ENCODE data around the gene PRKN.

Gene PRKN

GRCh38 chr6:162722226-162722625 lies 5.3 kb downstream of the PRKN start:
- Histone ChIP-seq H3K27me3 (ENCODE audit: control insufficient read depth in 1 of 2, insufficient read depth in 1 of 2, low read length in 2 of 2) (no peaks in the 10 kb centered on the region), H3K27ac (ENCODE audit: low read length, poor library complexity, severe bottlenecking) (no peak overlapping the region), H2BK120ac (ENCODE audit: low read depth, low read length) (no peak overlapping the region), H3K4me2 (ENCODE audit: low read length, poor library complexity, severe bottlenecking) (no peak overlapping the region), H4K91ac (ENCODE audit: low read length) (no peak overlapping the region), H2BK5ac (ENCODE audit: low read depth, low read length, poor library complexity, severe bottlenecking) (no peak overlapping the region), H3K4ac (ENCODE audit: low read depth in 1 of 2, low read length in 2 of 2) (no peak overlapping the region), H2AK5ac (ENCODE audit: low read length, severe bottlenecking) (no peak overlapping the region), H3K36me3 (ENCODE audit: control insufficient read depth in 1 of 2, insufficient read depth in 2 of 2, low read depth in 1 of 2, low read length in 2 of 2) (no peaks in the 10 kb centered on the region), H2BK15ac (ENCODE audit: low read depth, poor library complexity, severe bottlenecking) (no peak overlapping the region), H3K18ac (ENCODE audit: low read depth in 1 of 2, low read length in 2 of 2) (no peak overlapping the region), H3K9ac (ENCODE audit: low read length) (no peak overlapping the region), H3K79me1 (replicated peaks; ENCODE audit: low read length, poor library complexity, severe bottlenecking) (peaks cover 4% of the 10 kb centered on the region), H3K4me1 (ENCODE audit: control insufficient read depth, insufficient read depth, low read depth, low read length) (no peaks in the 10 kb centered on the region), H3K14ac (ENCODE audit: low read length in 2 of 2) (no peak overlapping the region), H4K8ac (ENCODE audit: low read length) (no peak overlapping the region), H3K9me3 (ENCODE audit: control insufficient read depth, low read length) (no peaks in the 10 kb centered on the region), H2BK12ac (ENCODE audit: low read length in 2 of 2) (no peak overlapping the region), H3K23ac (ENCODE audit: low read length in 2 of 2) (no peak overlapping the region), H3K4me3 (ENCODE audit: insufficient read depth in 1 of 2, low read depth in 1 of 2, low read length in 2 of 2) (no peak overlapping the region), H2AFZ (ENCODE audit: low read depth, low read length) (no peak overlapping the region)
- DNase-seq: no peak
- no CpG with 5 or more reads among the region's 2 CpGs for WGBS

GRCh38 chr6:162721404-162721687 lies 6.2 kb downstream of the PRKN start:
- no peak for DNase-seq
- Histone ChIP-seq H3K9me3 (ENCODE audit: control insufficient read depth, low read length) (no peaks in the 10 kb centered on the region), H3K18ac (ENCODE audit: low read depth in 1 of 2, low read length in 2 of 2) (no peak overlapping the region), H3K4me2 (ENCODE audit: low read length, poor library complexity, severe bottlenecking) (no peak overlapping the region), H3K4me1 (ENCODE audit: control insufficient read depth, insufficient read depth, low read depth, low read length) (no peaks in the 10 kb centered on the region), H4K91ac (ENCODE audit: low read length) (no peak overlapping the region), H2BK15ac (ENCODE audit: low read depth, poor library complexity, severe bottlenecking) (no peak overlapping the region), H2AFZ (ENCODE audit: low read depth, low read length) (no peak overlapping the region), H2BK12ac (ENCODE audit: low read length in 2 of 2) (no peak overlapping the region), H3K9ac (ENCODE audit: low read length) (no peak overlapping the region), H3K79me1 (replicated peaks; ENCODE audit: low read length, poor library complexity, severe bottlenecking) (peaks cover 4% of the 10 kb centered on the region), H3K36me3 (ENCODE audit: control insufficient read depth in 1 of 2, insufficient read depth in 2 of 2, low read depth in 1 of 2, low read length in 2 of 2) (no peaks in the 10 kb centered on the region), H3K4me3 (ENCODE audit: insufficient read depth in 1 of 2, low read depth in 1 of 2, low read length in 2 of 2) (no peak overlapping the region), H3K4ac (ENCODE audit: low read depth in 1 of 2, low read length in 2 of 2) (no peak overlapping the region), H3K23ac (ENCODE audit: low read length in 2 of 2) (no peak overlapping the region), H4K8ac (ENCODE audit: low read length) (no peak overlapping the region), H2AK5ac (ENCODE audit: low read length, severe bottlenecking) (no peak overlapping the region), H2BK5ac (ENCODE audit: low read depth, low read length, poor library complexity, severe bottlenecking) (no peak overlapping the region), H3K14ac (ENCODE audit: low read length in 2 of 2) (no peak overlapping the region), H2BK120ac (ENCODE audit: low read depth, low read length) (no peak overlapping the region), H3K27me3 (ENCODE audit: control insufficient read depth in 1 of 2, insufficient read depth in 1 of 2, low read length in 2 of 2) (no peaks in the 10 kb centered on the region), H3K27ac (ENCODE audit: low read length, poor library complexity, severe bottlenecking) (no peak overlapping the region)
- WGBS: 75% methylated on average over 2 of the region's 2 CpGs

- Histone ChIP-seq H2BK5ac (ENCODE audit: low read depth, low read length, poor library complexity, severe bottlenecking) (no peak overlapping the region), H3K4ac (ENCODE audit: low read depth in 1 of 2, low read length in 2 of 2) (no peak overlapping the region), H2BK15ac (ENCODE audit: low read depth, poor library complexity, severe bottlenecking) (no peak overlapping the region), H3K36me3 (ENCODE audit: control insufficient read depth in 1 of 2, insufficient read depth in 2 of 2, low read depth in 1 of 2, low read length in 2 of 2) (no peaks in the 10 kb centered on the region), H3K9ac (ENCODE audit: low read length) (no peak overlapping the region), H3K23ac (ENCODE audit: low read length in 2 of 2) (no peak overlapping the region), H2AFZ (ENCODE audit: low read depth, low read length) (no peak overlapping the region), H3K18ac (ENCODE audit: low read depth in 1 of 2, low read length in 2 of 2) (no peak overlapping the region), H4K91ac (ENCODE audit: low read length) (no peak overlapping the region), H3K27ac (ENCODE audit: low read length, poor library complexity, severe bottlenecking) (no peak overlapping the region), H3K79me1 (replicated peaks; ENCODE audit: low read length, poor library complexity, severe bottlenecking) (peaks cover 1% of the 10 kb centered on the region), H3K4me2 (ENCODE audit: low read length, poor library complexity, severe bottlenecking) (no peak overlapping the region), H2BK12ac (ENCODE audit: low read length in 2 of 2) (no peak overlapping the region), H2AK5ac (ENCODE audit: low read length, severe bottlenecking) (no peak overlapping the region), H3K14ac (ENCODE audit: low read length in 2 of 2) (no peak overlapping the region), H3K27me3 (ENCODE audit: control insufficient read depth in 1 of 2, insufficient read depth in 1 of 2, low read length in 2 of 2) (no peaks in the 10 kb centered on the region), H3K4me3 (ENCODE audit: insufficient read depth in 1 of 2, low read depth in 1 of 2, low read length in 2 of 2) (no peak overlapping the region), H3K9me3 (ENCODE audit: control insufficient read depth, low read length) (no peaks in the 10 kb centered on the region), H4K8ac (ENCODE audit: low read length) (no peak overlapping the region), H2BK120ac (ENCODE audit: low read depth, low read length) (no peak overlapping the region), H3K4me1 (ENCODE audit: control insufficient read depth, insufficient read depth, low read depth, low read length) (no peaks in the 10 kb centered on the region)
- no peak for DNase-seq
- 89% methylated on average over 1 of the region's 1 CpG for WGBS
These were observed 8.0 kb downstream of the PRKN start for GRCh38 chr6:162719528-162719927.

- H3K9ac ChIP-seq (ENCODE audit: low read length): no peak overlapping the region
- H3K18ac ChIP-seq (ENCODE audit: low read depth in 1 of 2, low read length in 2 of 2): no peak overlapping the region
- H4K8ac ChIP-seq (ENCODE audit: low read length): no peak overlapping the region
- peaks cover 1% of the 10 kb centered on the region for H3K79me1 ChIP-seq (replicated peaks; ENCODE audit: low read length, poor library complexity, severe bottlenecking)
- WGBS: 94% methylated on average over 6 of the region's 6 CpGs
- H4K91ac ChIP-seq (ENCODE audit: low read length): no peak overlapping the region
- H3K9me3 ChIP-seq (ENCODE audit: control insufficient read depth, low read length): no peaks in the 10 kb centered on the region
- H2BK5ac ChIP-seq (ENCODE audit: low read depth, low read length, poor library complexity, severe bottlenecking): no peak overlapping the region
- no peak overlapping the region for H2AK5ac ChIP-seq (ENCODE audit: low read length, severe bottlenecking)
- no peak overlapping the region for H3K4me3 ChIP-seq (ENCODE audit: insufficient read depth in 1 of 2, low read depth in 1 of 2, low read length in 2 of 2)
- H3K4me2 ChIP-seq (ENCODE audit: low read length, poor library complexity, severe bottlenecking): no peak overlapping the region
- H3K4me1 ChIP-seq (ENCODE audit: control insufficient read depth, insufficient read depth, low read depth, low read length): no peaks in the 10 kb centered on the region
- H3K14ac ChIP-seq (ENCODE audit: low read length in 2 of 2): no peak overlapping the region
- DNase-seq: no peak
- no peak overlapping the region for H3K27ac ChIP-seq (ENCODE audit: low read length, poor library complexity, severe bottlenecking)
- no peak overlapping the region for H2BK12ac ChIP-seq (ENCODE audit: low read length in 2 of 2)
- H3K36me3 ChIP-seq (ENCODE audit: control insufficient read depth in 1 of 2, insufficient read depth in 2 of 2, low read depth in 1 of 2, low read length in 2 of 2): no peaks in the 10 kb centered on the region
- no peak overlapping the region for H3K23ac ChIP-seq (ENCODE audit: low read length in 2 of 2)
- no peak overlapping the region for H2AFZ ChIP-seq (ENCODE audit: low read depth, low read length)
- no peaks in the 10 kb centered on the region for H3K27me3 ChIP-seq (ENCODE audit: control insufficient read depth in 1 of 2, insufficient read depth in 1 of 2, low read length in 2 of 2)
- H2BK120ac ChIP-seq (ENCODE audit: low read depth, low read length): no peak overlapping the region
- no peak overlapping the region for H2BK15ac ChIP-seq (ENCODE audit: low read depth, poor library complexity, severe bottlenecking)
- H3K4ac ChIP-seq (ENCODE audit: low read depth in 1 of 2, low read length in 2 of 2): no peak overlapping the region
These were observed 12.0 kb downstream of the PRKN start for GRCh38 chr6:162715601-162716000.
